H1 (cell line): ENCODE results near the gene LRRC49. TPM values are rescaled to one million over a fixed set of nuclear protein-coding genes. Genes with fewer than 3 reads are reported as not detected.

Experiments
- CTCF ChIA-PET: fragments of 300-600 bp; sonication (Branson Sonifier 250); formaldehyde crosslinking; loops from one replicate; lab custom pipeline; 2021; ENCODE audit not compliant: partially characterized antibody; lab: Charles Lee
- POLR2A ChIA-PET: fragments of 300-600 bp; sonication (Branson Sonifier 250); formaldehyde crosslinking; loops from one replicate; lab custom pipeline; 2021; ENCODE audit warnings: inconsistent platforms; ENCODE audit not compliant: partially characterized antibody; lab: Charles Lee
- DNase-seq, 2 experiments: peaks; one replicate each; pipeline versions ENCODE4 v3.0.0 to v3.0.0-alpha.2; 2010 to 2022; ENCODE audit warnings: low spot score in 2 of 2, low read depth in 1 of 2, mixed read lengths in 1 of 2
- FAIRE-seq: peaks from 2 replicates; lab custom pipeline; 2011; peaks lifted over from hg19 to GRCh38; lab: Jason Lieb, UNC
- H2AFZ ChIP-seq: 2 replicates; pipeline ENCODE4 v1.8.1; 2012; ENCODE audit warnings: low read length, inconsistent platforms
- H2AK5ac ChIP-seq: 2 replicates; pipeline ENCODE4 v1.6.1; 2013; ENCODE audit warnings: low read depth, low read length
- H2BK120ac ChIP-seq: replicated peaks from 2 replicates; pipeline ENCODE3; 2013; ENCODE audit warnings: low read depth, low read length, inconsistent platforms
- H2BK12ac ChIP-seq: 2 replicates; pipeline ENCODE4 v1.6.1; 2013; ENCODE audit warnings: low read depth, low read length
- H2BK15ac ChIP-seq: 2 replicates; pipeline ENCODE4 v1.6.1; 2013; ENCODE audit warnings: low read length
- H2BK20ac ChIP-seq: 2 replicates; pipeline ENCODE4 v1.6.1; 2013; ENCODE audit warnings: low read length
- H2BK5ac ChIP-seq: 2 replicates; pipeline ENCODE4 v1.6.1; 2013; ENCODE audit warnings: low read depth, low read length
- H3K14ac ChIP-seq: 2 replicates; pipeline ENCODE4 v1.6.1; 2013; ENCODE audit warnings: inconsistent platforms; ENCODE audit not compliant: insufficient read length
- H3K18ac ChIP-seq: 2 replicates; pipeline ENCODE4 v1.6.1; 2013; ENCODE audit warnings: low read length; ENCODE audit errors: extremely low read depth
- H3K23ac ChIP-seq: 2 replicates; pipeline ENCODE4 v1.6.1; 2013; ENCODE audit warnings: inconsistent platforms; ENCODE audit not compliant: insufficient read length
- H3K23me2 ChIP-seq: 2 replicates; pipeline ENCODE4 v1.6.1; 2013; ENCODE audit warnings: low read depth, low read length
- H3K27ac ChIP-seq: 2 replicates; pipeline ENCODE4 v1.6.1; 2011; ENCODE audit warnings: low read depth, low read length, inconsistent platforms
- H3K27me3 ChIP-seq, 4 experiments: replicated peaks in 1 of 4; 1 replicate in 1 of 4; 2 replicates in 3 of 4; pipeline versions ENCODE4 v1.6.1 to v1.8.1; 2011 to 2013; ENCODE audit warnings: low read length in 3 of 4, mild to moderate bottlenecking in 3 of 4, inconsistent platforms in 2 of 4, mixed read lengths in 2 of 4, moderate library complexity in 1 of 4; ENCODE audit not compliant: control insufficient read depth in 3 of 4, insufficient read depth in 3 of 4; ENCODE audit errors: extremely low read depth in 1 of 4
- H3K36me3 ChIP-seq, 4 experiments: 2 replicates each; pipeline versions ENCODE4 v1.6.1 to v1.8.1; 2011 to 2013; ENCODE audit warnings: mild to moderate bottlenecking in 4 of 4, low read length in 3 of 4, moderate library complexity in 2 of 4, control low read depth in 1 of 4, inconsistent platforms in 1 of 4; ENCODE audit not compliant: insufficient read depth in 4 of 4, control insufficient read depth in 2 of 4
- H3K4ac ChIP-seq: replicated peaks from 2 replicates; pipeline ENCODE3; 2013; ENCODE audit warnings: low read length, low read depth, mixed read lengths, inconsistent platforms; ENCODE audit not compliant: insufficient read length
- H3K4me1 ChIP-seq, 4 experiments: replicated peaks in 1 of 4; 1 replicate in 1 of 4; 2 replicates in 3 of 4; pipeline versions ENCODE4 v1.6.1 to v1.8.1; 2011 to 2013; ENCODE audit warnings: low read length in 3 of 4, inconsistent platforms in 2 of 4, mixed read lengths in 1 of 4; ENCODE audit not compliant: insufficient read depth in 4 of 4, control insufficient read depth in 3 of 4
- H3K4me2 ChIP-seq, 2 experiments: 2 replicates each; pipeline versions ENCODE4 v1.6.1 to v1.8.1; 2011 to 2013; ENCODE audit warnings: low read depth in 2 of 2, low read length in 2 of 2, control low read depth in 1 of 2, inconsistent platforms in 1 of 2, mild to moderate bottlenecking in 1 of 2; ENCODE audit not compliant: insufficient read depth in 1 of 2
- H3K4me3 ChIP-seq, 4 experiments: fragments of 200-600, 300-600 bp in 1 of 4; sonication (generic), shearing (Covaris generic), sonication (Bioruptor Twin) in 1 of 4; 2 replicates each; pipeline versions ENCODE4 v1.5.1 to v1.8.1; 2011 to 2016; ENCODE audit warnings: low read length in 4 of 4, low read depth in 3 of 4, control low read depth in 2 of 4, inconsistent platforms in 2 of 4, mild to moderate bottlenecking in 2 of 4, mixed read lengths in 1 of 4, moderate library complexity in 1 of 4; ENCODE audit not compliant: insufficient read depth in 2 of 4; ENCODE audit errors: extremely low read depth in 1 of 4
- H3K56ac ChIP-seq: replicated peaks from 2 replicates; pipeline ENCODE3; 2013; ENCODE audit warnings: low read depth, mild to moderate bottlenecking, mixed read lengths, low read length, inconsistent platforms; ENCODE audit not compliant: insufficient read length
- H3K79me1 ChIP-seq: 2 replicates; pipeline ENCODE4 v1.6.1; 2013; ENCODE audit warnings: low read depth, low read length, control low read depth
- H3K79me2 ChIP-seq, 2 experiments: 2 replicates each; pipeline versions ENCODE4 v1.6.1 to v1.8.1; 2012 to 2013; ENCODE audit warnings: low read length in 2 of 2, mild to moderate bottlenecking in 2 of 2, inconsistent platforms in 1 of 2; ENCODE audit not compliant: insufficient read depth in 2 of 2, control insufficient read depth in 1 of 2
- H3K9ac ChIP-seq, 4 experiments: replicated peaks in 1 of 4; 1 replicate in 1 of 4; 2 replicates in 3 of 4; pipeline versions ENCODE4 v1.6.1 to v1.8.1; 2011 to 2013; ENCODE audit warnings: low read depth in 3 of 4, low read length in 3 of 4, control low read depth in 2 of 4, mild to moderate bottlenecking in 2 of 4, moderate library complexity in 2 of 4, inconsistent platforms in 1 of 4; ENCODE audit errors: extremely low read depth in 1 of 4
- H3K9me3 ChIP-seq, 2 experiments: 2 replicates each; pipeline versions ENCODE4 v1.6.1 to v1.8.1; 2012 to 2013; ENCODE audit warnings: mild to moderate bottlenecking in 2 of 2, moderate library complexity in 2 of 2, control low read depth in 1 of 2, inconsistent platforms in 1 of 2, low read depth in 1 of 2, low read length in 1 of 2, mixed read lengths in 1 of 2; ENCODE audit not compliant: insufficient read depth in 2 of 2
- H4K20me1 ChIP-seq, 2 experiments: replicated peaks in 1 of 2; 2 replicates each; pipeline versions ENCODE3 to v1.8.1; 2011 to 2013; ENCODE audit warnings: inconsistent platforms in 2 of 2, low read length in 2 of 2, mild to moderate bottlenecking in 1 of 2; ENCODE audit not compliant: insufficient read depth in 2 of 2, control insufficient read depth in 1 of 2
- H4K5ac ChIP-seq: 2 replicates; pipeline ENCODE4 v1.6.1; 2013; ENCODE audit warnings: low read length, low read depth, mixed read lengths, inconsistent platforms; ENCODE audit not compliant: insufficient read length
- H4K8ac ChIP-seq: 2 replicates; pipeline ENCODE4 v1.8.0; 2013; ENCODE audit warnings: mild to moderate bottlenecking, moderate library complexity, low read length, inconsistent platforms; ENCODE audit not compliant: insufficient read depth; ENCODE audit errors: extremely low read depth
- H4K91ac ChIP-seq: replicated peaks from 2 replicates; pipeline ENCODE3; 2013; ENCODE audit warnings: low read length, mixed read lengths, inconsistent platforms; ENCODE audit not compliant: insufficient read length
- ASH2L ChIP-seq: fragments of 200-600, 300-600 bp; sonication (generic); IDR thresholded peaks from one replicate; pipeline ENCODE4 v1.7.1; 2017; ENCODE audit warnings: low read length
- BRCA1 ChIP-seq: IDR thresholded peaks from 2 replicates; pipeline ENCODE4 v1.6.1; 2012; ENCODE audit warnings: low read depth, low read length, improper control_type of control experiment
- CHD1 ChIP-seq: IDR thresholded peaks from 2 replicates; pipeline ENCODE4 v1.6.1; 2012; ENCODE audit warnings: low read depth, low read length, improper control_type of control experiment
- E2F6 ChIP-seq: IDR thresholded peaks from 2 replicates; pipeline ENCODE4 v1.6.1; 2012; ENCODE audit warnings: inconsistent platforms
- GABPA ChIP-seq: IDR thresholded peaks from 2 replicates; pipeline ENCODE4 v1.6.1; 2011; ENCODE audit warnings: mild to moderate bottlenecking, low read length, moderate library complexity, borderline replicate concordance; ENCODE audit not compliant: insufficient read depth
- RFX5 ChIP-seq: IDR thresholded peaks from 2 replicates; pipeline ENCODE4 v1.6.1; 2011; ENCODE audit warnings: low read depth, low read length, improper control_type of control experiment, borderline replicate concordance
- TAF1 ChIP-seq: IDR thresholded peaks from 2 replicates; pipeline ENCODE4 v1.6.1; 2011; ENCODE audit warnings: mild to moderate bottlenecking, low read depth, low read length
- WGBS, 2 experiments: shearing (Covaris generic) in 1 of 2; methylation state at CpG; one replicate each; pipeline versions ENCODE4 v1.1.6 to v1.1.7; 2013 to 2015; ENCODE audit warnings: low lambda C conversion rate in 2 of 2, mixed read lengths in 2 of 2, inconsistent platforms in 1 of 2, low coverage in 1 of 2, missing lambda C conversion rate in 1 of 2; ENCODE audit not compliant: insufficient replicate concordance in 2 of 2, insufficient coverage in 1 of 2, insufficient read length in 1 of 2; ENCODE audit errors: extremely low coverage in 1 of 2, missing lambda C conversion rate in 1 of 2; 5-methylcytosine and 5-hydroxymethylcytosine counted together
- polyA plus RNA-seq, 7 experiments: library from polyadenylated mRNA; depleted of rRNA in 3 of 7; stranded (reverse) in 5 of 7; unstranded in 2 of 7; fragments of >200 nt in 5 of 7; fragments of 200-250 nt in 2 of 7; gene quantifications; 1 replicate in 5 of 7; 2 replicates in 1 of 7; 4 replicates in 1 of 7; pipeline versions ENCODE4 v1.2.1 to v1.2.3, GENCODE V29; 2011 to 2013; ENCODE audit warnings: missing spikeins in 2 of 7, mixed read lengths in 2 of 7
- total RNA-seq: library from RNA; stranded (reverse); fragmentation: NEBNext Ultra II Directional; extraction: Animal tissue kit (Norgen Biotek cat#: 25700); gene quantifications from 2 replicates; pipeline ENCODE4 v1.2.1, GENCODE V29; 2021

LRRC49 gene
- total and polyA plus RNA-seq, 2 of the 8 experiments (the other 6 are each of a cell fraction or from before 2014, with no cell fraction given) = 5.0 to 10.4 TPM

DNA sequence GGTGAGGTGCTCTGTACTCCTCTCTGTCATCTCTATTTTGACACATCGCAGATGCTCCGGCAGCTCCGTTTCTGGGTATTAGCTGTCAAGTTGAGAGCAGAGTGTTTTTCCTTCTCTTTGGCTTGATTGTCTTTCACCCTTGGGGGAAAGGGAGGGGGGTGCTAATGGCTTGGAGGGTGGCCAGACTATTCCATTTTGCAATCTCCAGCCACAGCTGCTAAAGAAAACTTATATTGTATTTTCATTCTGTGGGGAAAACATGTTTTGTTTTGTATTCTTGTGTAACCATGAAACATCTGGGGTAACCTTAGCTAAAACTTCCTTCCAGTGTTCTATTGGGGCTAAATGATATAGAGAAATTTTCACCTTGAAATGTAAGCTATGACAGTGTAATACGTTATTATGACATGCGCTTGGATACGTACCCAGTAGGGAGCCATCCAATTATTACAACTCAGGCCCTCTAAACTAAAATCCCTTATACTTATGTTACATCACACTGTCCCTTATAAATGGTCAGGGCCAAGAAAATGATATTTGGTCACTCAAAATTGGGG, 24.6 kb upstream of the LRRC49 start:
- H2BK5ac ChIP-seq = no peak overlapping the region
- FAIRE-seq (no peak), DNase-seq (no peak)
- H3K4me3 ChIP-seq = no peak overlapping the region
- no peak overlapping the region for H2AFZ ChIP-seq
- H3K23ac ChIP-seq = no peak overlapping the region
- no peaks in the 10 kb centered on the region for H3K27me3 ChIP-seq
- no peaks in the 10 kb centered on the region for H3K79me2 ChIP-seq
- no peaks in the 10 kb centered on the region; a peak in 1 of 8 replicates for H3K36me3 ChIP-seq
- H3K9me3 ChIP-seq = peaks cover 0 to 9% of the 10 kb centered on the region in 2 experiments; a peak in 1 of 4 replicates
- no peak overlapping the region for H3K56ac ChIP-seq
- 89% methylated on average over 6 of the region's 6 CpGs; no CpG with 5 or more reads in 1 of the 2 experiments for WGBS, 2 experiments
- H3K9ac ChIP-seq = no peak overlapping the region
- H2BK12ac ChIP-seq = no peak overlapping the region
- H3K4me1 ChIP-seq = no peaks in the 10 kb centered on the region
- no peak overlapping the region for H2BK120ac ChIP-seq
- H3K4me2 ChIP-seq = no peak overlapping the region
- H3K14ac ChIP-seq = no peak overlapping the region
- no peak overlapping the region for H2BK15ac ChIP-seq
- H2AK5ac ChIP-seq = no peak overlapping the region
- H4K20me1 ChIP-seq = no peaks in the 10 kb centered on the region
- H3K27ac ChIP-seq = no peak overlapping the region
- ChIA-PET CTCF (interaction anchor here (0.9 to 2.3 kb wide), 2 partner anchors 11 to 43 kb away, joined by 4 to 7 read pairs; no protein-coding TSS in a partner anchor), POLR2A (no interaction called here)
- no peak overlapping the region for H3K18ac ChIP-seq
- H3K23me2 ChIP-seq = no peaks in the 10 kb centered on the region
- H3K79me1 ChIP-seq = no peaks in the 10 kb centered on the region
- H4K91ac ChIP-seq = no peak overlapping the region
- H4K5ac ChIP-seq = no peak overlapping the region
- no peak overlapping the region for H4K8ac ChIP-seq
- no peak overlapping the region for H3K4ac ChIP-seq
- no peak overlapping the region for H2BK20ac ChIP-seq
- TF ChIP-seq TAF1 (no peak), ASH2L (no peak), RFX5 (no peak), CHD1 (no peak), BRCA1 (no peak), E2F6 (no peak), GABPA (no peak)
